ENCODE results near the gene KCNK6.

- TF ChIP-seq CTCF (IDR thresholded peaks at IDR 0.05) (no peak), POLR2A (IDR thresholded peaks at IDR 0.05) (no peak), POLR2AphosphoS5 (IDR thresholded peaks at IDR 0.05) (no peak)
Observed at GRCh38 chr19:38284422-38284821, 35.2 kb upstream of the KCNK6 start.

All from breast epithelium (tissue), 3 donors.